Type B pancreatic cell (in vitro differentiated cells): ENCODE results near the gene KRTAP4-16. TPM values are rescaled to one million over a fixed set of nuclear protein-coding genes. Genes with fewer than 3 reads are reported as not detected.
"Not testable (repeated sequence)": the region's sequence is repeated elsewhere in the genome, so short reads cannot be mapped to it uniquely, and the experiment has no call there.

ENCODE experiments used
- DNase-seq: peaks from one replicate; pipeline ENCODE4 v3.0.0; 2021; ENCODE audit warnings: mixed read lengths; ENCODE audit not compliant: unreplicated experiment; ENCODE audit errors: extremely low spot score
- H3K27ac Mint-ChIP-seq: 2 replicates; pipeline ENCODE4 v1.8.0; 2021; ENCODE audit warnings: mild to moderate bottlenecking, mixed read lengths
- H3K27me3 Mint-ChIP-seq: 2 replicates; pipeline ENCODE4 v1.8.0; 2021; ENCODE audit warnings: mixed read lengths
- H3K36me3 Mint-ChIP-seq: 2 replicates; pipeline ENCODE4 v1.8.0; 2021; ENCODE audit warnings: mixed read lengths
- H3K4me1 Mint-ChIP-seq: one replicate; pipeline ENCODE4 v1.8.0; 2021; ENCODE audit warnings: mixed read lengths; ENCODE audit not compliant: unreplicated experiment
- H3K4me3 Mint-ChIP-seq: 2 replicates; pipeline ENCODE4 v1.8.0; 2021; ENCODE audit warnings: mild to moderate bottlenecking, mixed read lengths
- H3K9me3 Mint-ChIP-seq: 2 replicates; pipeline ENCODE4 v1.8.0; 2021; ENCODE audit warnings: mixed read lengths
- total RNA-seq: library from RNA; stranded (reverse); gene quantifications from 2 replicates; pipeline ENCODE4 v1.2.1, GENCODE V29; 2021; ENCODE audit warnings: low replicate concordance
- TF ChIP-seq, protein P1 (sequence below): fragments of 200-600 bp; sonication (generic); conservative IDR thresholded peaks from 2 replicates; pipeline ENCODE4 v1.5.0; 2021; ENCODE audit warnings: antibody characterized with exemption, mild to moderate bottlenecking

KRTAP4-16 gene
- total RNA-seq, 1 donor from 2014 or later: not detected

- TF ChIP-seq, protein P1, sequence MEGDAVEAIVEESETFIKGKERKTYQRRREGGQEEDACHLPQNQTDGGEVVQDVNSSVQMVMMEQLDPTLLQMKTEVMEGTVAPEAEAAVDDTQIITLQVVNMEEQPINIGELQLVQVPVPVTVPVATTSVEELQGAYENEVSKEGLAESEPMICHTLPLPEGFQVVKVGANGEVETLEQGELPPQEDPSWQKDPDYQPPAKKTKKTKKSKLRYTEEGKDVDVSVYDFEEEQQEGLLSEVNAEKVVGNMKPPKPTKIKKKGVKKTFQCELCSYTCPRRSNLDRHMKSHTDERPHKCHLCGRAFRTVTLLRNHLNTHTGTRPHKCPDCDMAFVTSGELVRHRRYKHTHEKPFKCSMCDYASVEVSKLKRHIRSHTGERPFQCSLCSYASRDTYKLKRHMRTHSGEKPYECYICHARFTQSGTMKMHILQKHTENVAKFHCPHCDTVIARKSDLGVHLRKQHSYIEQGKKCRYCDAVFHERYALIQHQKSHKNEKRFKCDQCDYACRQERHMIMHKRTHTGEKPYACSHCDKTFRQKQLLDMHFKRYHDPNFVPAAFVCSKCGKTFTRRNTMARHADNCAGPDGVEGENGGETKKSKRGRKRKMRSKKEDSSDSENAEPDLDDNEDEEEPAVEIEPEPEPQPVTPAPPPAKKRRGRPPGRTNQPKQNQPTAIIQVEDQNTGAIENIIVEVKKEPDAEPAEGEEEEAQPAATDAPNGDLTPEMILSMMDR: no peak
- Mint-ChIP-seq H3K9me3 (peaks cover 6% of the 10 kb centered on the region), H3K27ac (no peak overlapping the region), H3K36me3 (peaks cover 5% of the 10 kb centered on the region), H3K4me3 (no peak overlapping the region), H3K4me1 (peaks cover 10% of the 10 kb centered on the region), H3K27me3 (no peaks in the 10 kb centered on the region)
- DNase-seq: no peak
These were observed 6.0 kb downstream of the KRTAP4-16 start for GRCh38 chr17:41096055-41096454.

DNA sequence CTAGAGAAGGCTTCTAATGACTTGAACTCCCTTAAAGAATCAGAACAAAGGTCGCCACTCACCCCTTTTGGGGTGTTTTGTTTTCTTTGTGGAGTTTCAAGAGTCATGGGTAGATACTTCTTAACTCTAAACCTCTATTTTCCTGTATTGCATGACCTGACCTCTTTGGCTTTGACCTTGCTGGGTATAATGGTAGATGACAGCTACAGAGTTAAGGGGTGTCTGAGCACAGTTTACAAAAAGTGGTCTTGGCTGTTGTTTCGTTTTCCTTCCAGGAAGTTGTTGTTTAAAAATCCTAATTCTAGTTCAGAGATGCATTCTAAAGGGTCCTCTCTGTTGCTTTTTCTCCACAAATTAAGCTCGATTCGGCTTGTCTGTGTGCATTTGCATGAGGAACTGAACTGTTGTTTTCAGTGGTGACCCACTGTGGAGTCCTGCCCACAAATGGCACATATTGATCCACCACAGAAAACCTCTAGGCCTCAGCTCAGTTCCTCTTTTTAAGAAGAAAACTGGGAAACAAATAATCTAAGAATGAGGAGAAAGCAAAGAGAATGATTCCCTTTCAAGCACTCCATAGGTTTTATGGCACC is 13.2 kb downstream of the KRTAP4-16 start:
- not testable (repeated sequence) for H3K9me3 Mint-ChIP-seq, H3K4me1 Mint-ChIP-seq, H3K27me3 Mint-ChIP-seq

DNA sequence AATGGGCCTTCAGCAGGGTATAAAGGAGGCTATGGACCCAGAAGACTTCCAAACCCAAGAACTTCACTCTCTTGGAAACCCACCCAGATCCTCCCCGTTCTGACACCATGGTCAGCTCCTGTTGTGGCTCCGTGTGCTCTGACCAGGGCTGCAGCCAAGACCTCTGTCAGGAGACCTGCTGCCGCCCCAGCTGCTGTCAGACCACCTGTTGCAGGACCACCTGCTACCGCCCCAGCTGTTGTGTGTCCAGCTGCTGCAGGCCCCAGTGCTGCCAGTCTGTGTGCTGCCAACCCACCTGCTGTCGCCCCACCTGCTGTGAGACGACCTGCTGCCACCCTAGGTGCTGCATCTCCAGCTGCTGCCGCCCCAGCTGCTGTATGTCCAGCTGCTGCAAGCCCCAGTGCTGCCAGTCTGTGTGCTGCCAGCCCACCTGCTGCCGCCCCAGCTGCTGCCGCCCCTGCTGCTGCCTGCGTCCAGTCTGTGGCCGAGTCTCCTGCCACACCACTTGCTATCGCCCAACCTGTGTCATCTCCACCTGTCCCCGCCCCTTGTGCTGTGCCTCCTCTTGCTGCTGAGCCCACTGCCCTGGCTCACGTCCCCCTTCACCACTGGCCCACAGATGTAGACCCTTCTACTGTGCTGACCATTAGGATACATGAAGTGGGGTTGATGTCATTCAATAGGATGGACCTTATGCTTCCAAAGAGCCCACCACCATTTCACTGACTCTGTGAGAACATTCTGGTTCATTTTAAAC is 17.7 kb downstream of the KRTAP4-16 start, which contains the start of gene KRTAP4-7:
KRTAP4-7 (plus strand) TSS at position 51 of the 757 bp plus-strand sequence; CDS start at position 108, 57 bp downstream.
- H3K27ac Mint-ChIP-seq, DNase-seq, H3K27me3 Mint-ChIP-seq, H3K36me3 Mint-ChIP-seq, H3K4me3 Mint-ChIP-seq, H3K9me3 Mint-ChIP-seq, H3K4me1 Mint-ChIP-seq: not testable (repeated sequence)

More for the DNA sequence above, 13.2 kb downstream of the KRTAP4-16 start:
- not testable (repeated sequence) for DNase-seq, H3K27ac Mint-ChIP-seq, H3K36me3 Mint-ChIP-seq, H3K4me3 Mint-ChIP-seq

DNA sequence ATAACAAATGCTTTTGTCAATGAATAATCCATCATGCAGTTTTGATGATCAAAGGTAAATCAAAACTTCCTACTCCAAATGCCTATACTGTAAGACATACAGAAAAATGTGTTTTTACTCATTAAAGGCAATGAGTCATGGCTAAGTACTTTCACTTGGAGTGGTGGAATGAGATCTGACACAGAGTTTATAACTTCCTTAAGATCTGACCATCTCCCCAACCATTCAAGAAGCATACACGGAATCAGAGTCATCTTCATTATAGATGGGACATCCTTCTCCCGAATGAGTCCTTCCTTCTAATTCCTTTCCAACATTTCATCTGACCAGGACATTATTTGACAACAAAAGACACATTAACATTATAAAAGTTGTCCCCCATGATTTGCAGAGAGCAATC is 18.6 kb downstream of the KRTAP4-16 start:
- DNase-seq, H3K4me1 Mint-ChIP-seq, H3K4me3 Mint-ChIP-seq, H3K27ac Mint-ChIP-seq, H3K27me3 Mint-ChIP-seq, H3K36me3 Mint-ChIP-seq, H3K9me3 Mint-ChIP-seq: not testable (repeated sequence)

DNA sequence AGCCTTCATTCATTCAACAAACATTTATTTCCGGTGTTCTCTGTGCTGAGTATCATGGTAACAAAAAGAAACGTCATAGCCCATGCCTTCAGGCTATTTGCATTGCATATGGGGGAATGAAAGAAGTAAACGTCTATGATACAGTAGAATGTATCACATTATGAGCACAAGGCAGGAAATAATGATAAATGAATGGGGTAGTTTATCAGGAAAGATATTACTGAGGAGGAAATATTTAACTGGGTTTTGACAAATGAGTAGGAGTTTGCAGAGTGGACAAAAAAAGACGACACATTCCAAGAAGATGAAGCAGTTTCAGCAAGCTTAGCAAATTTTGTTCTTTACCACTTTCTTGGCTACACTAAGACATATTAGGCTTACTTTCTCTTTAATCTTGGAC is 19.4 kb downstream of the KRTAP4-16 start:
- Mint-ChIP-seq H3K9me3 (peaks cover 5% of the 10 kb centered on the region), H3K27ac (peak overlapping the region; percentile 74), H3K4me3 (peak overlapping the region; percentile 21), H3K36me3 (peaks cover 4% of the 10 kb centered on the region), H3K27me3 (no peaks in the 10 kb centered on the region), H3K4me1 (peaks cover 6% of the 10 kb centered on the region)
- TF ChIP-seq, protein P1: no peak
- no peak for DNase-seq

DNA sequence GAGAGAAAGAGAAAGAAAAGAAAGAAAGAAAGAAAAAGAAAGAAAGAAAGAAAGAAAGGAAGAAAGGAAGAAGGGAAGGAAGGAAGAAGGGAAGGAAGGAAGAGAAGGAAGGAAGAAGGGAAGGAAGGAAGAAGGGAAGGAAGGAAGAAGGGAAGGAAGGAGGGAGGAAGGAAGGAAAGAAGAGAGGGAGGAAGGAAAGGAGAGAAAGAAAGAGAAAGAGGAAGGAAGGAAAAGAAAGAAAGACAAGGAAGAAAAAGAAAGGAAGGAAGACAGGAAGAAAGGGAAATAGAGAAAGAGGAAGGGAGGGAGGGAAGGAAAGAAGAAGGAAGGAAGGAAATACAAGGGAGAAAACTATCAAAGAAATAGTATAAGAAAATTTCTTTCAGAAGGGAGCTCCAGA is 25.2 kb downstream of the KRTAP4-16 start:
- Mint-ChIP-seq H3K36me3 (peaks cover 4% of the 10 kb centered on the region), H3K27ac (no peak overlapping the region), H3K9me3 (no peaks in the 10 kb centered on the region), H3K4me1 (no peaks in the 10 kb centered on the region), H3K4me3 (no peak overlapping the region), H3K27me3 (peaks cover 4% of the 10 kb centered on the region)
- DNase-seq: no peak
- TF ChIP-seq, protein P1: no peak

DNA sequence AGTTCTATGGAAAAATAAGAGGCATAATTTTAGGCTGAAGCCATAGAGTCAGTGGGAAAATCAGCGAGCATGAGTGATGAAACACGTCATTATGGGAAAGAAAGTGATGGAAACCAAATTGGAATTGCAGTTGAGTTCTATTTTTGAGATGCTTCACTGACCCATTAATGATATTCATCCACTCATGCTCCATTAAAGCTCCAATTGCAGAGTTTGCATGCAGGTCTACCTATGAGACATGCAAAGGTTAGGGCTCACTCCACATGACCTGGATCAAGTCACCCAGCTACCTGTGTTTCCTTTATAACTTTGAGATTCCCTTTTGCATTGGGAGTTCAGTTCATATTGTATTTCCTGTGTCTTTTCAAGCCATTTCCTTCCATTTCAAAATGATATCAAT is 28.3 kb downstream of the KRTAP4-16 start:
- Mint-ChIP-seq H3K27me3 (peaks cover 4% of the 10 kb centered on the region), H3K4me1 (no peaks in the 10 kb centered on the region), H3K27ac (no peak overlapping the region), H3K4me3 (no peak overlapping the region), H3K9me3 (no peaks in the 10 kb centered on the region), H3K36me3 (no peaks in the 10 kb centered on the region)
- DNase-seq: no peak
- TF ChIP-seq, protein P1: no peak
